Neural progenitor cell (in vitro differentiated cells): ENCODE measurements around the gene DGKD.

Source experiments
- EZH2 ChIP-seq: fragments of 200-600 bp; sonication (generic); IDR thresholded peaks from 2 replicates; pipeline ENCODE4 v1.6.1; 2017; ENCODE audit warnings: antibody characterized with exemption, mild to moderate bottlenecking, moderate library complexity
- EZH2phosphoT487 ChIP-seq: fragments of 200-600 bp; sonication (generic); IDR thresholded peaks from 2 replicates; pipeline ENCODE4 v1.6.1; 2017; ENCODE audit warnings: antibody characterized with exemption
- TF ChIP-seq, protein P1 (sequence below): fragments of 200-600 bp; sonication (generic); IDR thresholded peaks from 2 replicates; pipeline ENCODE4 v1.5.1; 2017; ENCODE audit warnings: antibody characterized with exemption, mild to moderate bottlenecking

DNA sequence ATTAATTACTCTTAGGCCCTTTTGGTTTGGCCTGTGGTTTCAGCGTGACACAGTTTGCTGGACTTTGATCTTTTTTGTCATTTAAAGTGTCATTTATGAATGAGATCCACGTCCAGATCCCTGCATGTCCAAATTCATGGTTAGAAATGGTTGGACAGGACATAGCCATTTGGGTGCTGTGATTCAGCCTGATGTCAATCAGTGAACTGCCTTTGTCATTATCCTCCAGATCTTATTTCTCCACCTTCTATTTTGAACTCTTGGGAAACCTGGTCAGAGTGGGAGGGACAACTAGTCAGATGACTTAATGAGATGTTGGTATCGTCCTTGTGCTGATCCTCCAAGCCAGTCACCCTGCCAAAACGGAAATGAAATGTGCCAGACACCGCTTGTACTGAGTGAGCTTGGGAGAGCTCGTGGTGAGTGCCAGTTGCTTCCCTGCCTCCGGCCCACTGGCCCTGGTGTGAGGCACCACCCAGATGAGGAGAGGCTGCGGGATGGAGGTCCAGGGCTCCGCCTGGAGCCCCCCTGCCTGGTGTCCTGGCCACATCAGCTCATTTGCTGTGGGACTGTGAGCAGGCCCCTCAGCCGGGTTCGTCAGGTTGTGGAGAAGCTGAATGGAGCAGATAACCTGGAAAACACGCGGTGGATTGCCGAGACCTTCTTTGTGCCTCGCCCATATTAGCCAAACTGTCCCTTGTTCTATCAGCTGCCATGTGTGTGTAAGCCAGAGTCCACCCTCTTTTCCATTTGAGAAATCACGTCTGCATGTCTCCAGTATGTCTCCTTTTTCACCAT, 70.1 kb downstream of the DGKD start:
- TF ChIP-seq, protein P1, sequence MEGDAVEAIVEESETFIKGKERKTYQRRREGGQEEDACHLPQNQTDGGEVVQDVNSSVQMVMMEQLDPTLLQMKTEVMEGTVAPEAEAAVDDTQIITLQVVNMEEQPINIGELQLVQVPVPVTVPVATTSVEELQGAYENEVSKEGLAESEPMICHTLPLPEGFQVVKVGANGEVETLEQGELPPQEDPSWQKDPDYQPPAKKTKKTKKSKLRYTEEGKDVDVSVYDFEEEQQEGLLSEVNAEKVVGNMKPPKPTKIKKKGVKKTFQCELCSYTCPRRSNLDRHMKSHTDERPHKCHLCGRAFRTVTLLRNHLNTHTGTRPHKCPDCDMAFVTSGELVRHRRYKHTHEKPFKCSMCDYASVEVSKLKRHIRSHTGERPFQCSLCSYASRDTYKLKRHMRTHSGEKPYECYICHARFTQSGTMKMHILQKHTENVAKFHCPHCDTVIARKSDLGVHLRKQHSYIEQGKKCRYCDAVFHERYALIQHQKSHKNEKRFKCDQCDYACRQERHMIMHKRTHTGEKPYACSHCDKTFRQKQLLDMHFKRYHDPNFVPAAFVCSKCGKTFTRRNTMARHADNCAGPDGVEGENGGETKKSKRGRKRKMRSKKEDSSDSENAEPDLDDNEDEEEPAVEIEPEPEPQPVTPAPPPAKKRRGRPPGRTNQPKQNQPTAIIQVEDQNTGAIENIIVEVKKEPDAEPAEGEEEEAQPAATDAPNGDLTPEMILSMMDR = no peak
- TF ChIP-seq EZH2 (no peak), EZH2phosphoT487 (no peak)
